MM.1S (cell line): ENCODE data around the gene SAMHD1.
"Not testable (repeated sequence)": the region's sequence is repeated elsewhere in the genome, so short reads cannot be mapped to it uniquely, and the experiment has no call there.

ENCODE experiments used
- CTCF ChIP-seq: fragments of 300-600 bp; sonication (generic); IDR thresholded peaks from 2 replicates; pipeline ENCODE4 v1.5.1; 2016; ENCODE audit warnings: antibody characterized with exemption, low read length, mixed read lengths
- EZH2phosphoT487 ChIP-seq: fragments of 300-600 bp; sonication (generic); IDR thresholded peaks from 2 replicates; pipeline ENCODE4 v1.6.1; 2018; ENCODE audit warnings: antibody characterized with exemption, low read length

GRCh38 chr20:36966965-36967364, 15.5 kb upstream of the SAMHD1 start:
- TF ChIP-seq CTCF, EZH2phosphoT487: not testable (repeated sequence)
